ENCODE measurements around the gene UFD1. TPM values are rescaled to one million over a fixed set of nuclear protein-coding genes. Genes with fewer than 3 reads are reported as not detected.

Gene UFD1
- total and polyA plus RNA-seq, 9 of the 15 experiments (the other 6 are each of a cell fraction or from before 2014, with no cell fraction given): 238 to 645 (median 363) TPM

- TF ChIP-seq, protein P1, sequence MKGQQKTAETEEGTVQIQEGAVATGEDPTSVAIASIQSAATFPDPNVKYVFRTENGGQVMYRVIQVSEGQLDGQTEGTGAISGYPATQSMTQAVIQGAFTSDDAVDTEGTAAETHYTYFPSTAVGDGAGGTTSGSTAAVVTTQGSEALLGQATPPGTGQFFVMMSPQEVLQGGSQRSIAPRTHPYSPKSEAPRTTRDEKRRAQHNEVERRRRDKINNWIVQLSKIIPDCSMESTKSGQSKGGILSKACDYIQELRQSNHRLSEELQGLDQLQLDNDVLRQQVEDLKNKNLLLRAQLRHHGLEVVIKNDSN (CRISPR knock-in tag; IDR thresholded peaks at IDR 0.05): no peak
- TF ChIP-seq XRCC3 (IDR thresholded peaks at IDR 0.05) (no peak), CHCHD3 (CRISPR knock-in tag; IDR thresholded peaks at IDR 0.05) (peak; percentile 18; the same call in 1 of the 2 replicates), ZNF23 (CRISPR knock-in tag; IDR thresholded peaks at IDR 0.05) (no peak; the same call in 1 of the 2 replicates), ESRRA (IDR thresholded peaks at IDR 0.05; ENCODE audit: borderline replicate concordance, low read depth) (no peak), PPARD (CRISPR knock-in tag; IDR thresholded peaks at IDR 0.05) (no peak), PURB (CRISPR knock-in tag; IDR thresholded peaks at IDR 0.05; ENCODE audit: low read depth) (no peak), ZBTB7A (IDR thresholded peaks at IDR 0.05; ENCODE audit: borderline replicate concordance, control insufficient read depth, low read depth, low read length) (no peak), JUNB (CRISPR knock-in tag; conservative IDR thresholded peaks at IDR 0.05) (no peak), CUX1 (CRISPR knock-in tag; IDR thresholded peaks at IDR 0.05) (no peak), ZC3H8 (IDR thresholded peaks at IDR 0.05) (no peak), PML (IDR thresholded peaks at IDR 0.05; ENCODE audit: low read length) (no peak), PYGO2 (tag; IDR thresholded peaks at IDR 0.05) (no peak), EZH2 (IDR thresholded peaks at IDR 0.05; ENCODE audit: borderline replicate concordance, low read depth, low read length) (no peak), SRF (CRISPR knock-in tag; IDR thresholded peaks at IDR 0.05) (no peak; a peak in 1 of 4 replicates)
- TF ChIP-seq, protein P2, sequence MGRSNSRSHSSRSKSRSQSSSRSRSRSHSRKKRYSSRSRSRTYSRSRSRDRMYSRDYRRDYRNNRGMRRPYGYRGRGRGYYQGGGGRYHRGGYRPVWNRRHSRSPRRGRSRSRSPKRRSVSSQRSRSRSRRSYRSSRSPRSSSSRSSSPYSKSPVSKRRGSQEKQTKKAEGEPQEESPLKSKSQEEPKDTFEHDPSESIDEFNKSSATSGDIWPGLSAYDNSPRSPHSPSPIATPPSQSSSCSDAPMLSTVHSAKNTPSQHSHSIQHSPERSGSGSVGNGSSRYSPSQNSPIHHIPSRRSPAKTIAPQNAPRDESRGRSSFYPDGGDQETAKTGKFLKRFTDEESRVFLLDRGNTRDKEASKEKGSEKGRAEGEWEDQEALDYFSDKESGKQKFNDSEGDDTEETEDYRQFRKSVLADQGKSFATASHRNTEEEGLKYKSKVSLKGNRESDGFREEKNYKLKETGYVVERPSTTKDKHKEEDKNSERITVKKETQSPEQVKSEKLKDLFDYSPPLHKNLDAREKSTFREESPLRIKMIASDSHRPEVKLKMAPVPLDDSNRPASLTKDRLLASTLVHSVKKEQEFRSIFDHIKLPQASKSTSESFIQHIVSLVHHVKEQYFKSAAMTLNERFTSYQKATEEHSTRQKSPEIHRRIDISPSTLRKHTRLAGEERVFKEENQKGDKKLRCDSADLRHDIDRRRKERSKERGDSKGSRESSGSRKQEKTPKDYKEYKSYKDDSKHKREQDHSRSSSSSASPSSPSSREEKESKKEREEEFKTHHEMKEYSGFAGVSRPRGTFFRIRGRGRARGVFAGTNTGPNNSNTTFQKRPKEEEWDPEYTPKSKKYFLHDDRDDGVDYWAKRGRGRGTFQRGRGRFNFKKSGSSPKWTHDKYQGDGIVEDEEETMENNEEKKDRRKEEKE (IDR thresholded peaks at IDR 0.05; ENCODE audit: borderline replicate concordance in 1 of 2, control insufficient read depth in 1 of 2, low read depth in 2 of 2, low read length in 1 of 2): no peak
- TF ChIP-seq, protein P3, sequence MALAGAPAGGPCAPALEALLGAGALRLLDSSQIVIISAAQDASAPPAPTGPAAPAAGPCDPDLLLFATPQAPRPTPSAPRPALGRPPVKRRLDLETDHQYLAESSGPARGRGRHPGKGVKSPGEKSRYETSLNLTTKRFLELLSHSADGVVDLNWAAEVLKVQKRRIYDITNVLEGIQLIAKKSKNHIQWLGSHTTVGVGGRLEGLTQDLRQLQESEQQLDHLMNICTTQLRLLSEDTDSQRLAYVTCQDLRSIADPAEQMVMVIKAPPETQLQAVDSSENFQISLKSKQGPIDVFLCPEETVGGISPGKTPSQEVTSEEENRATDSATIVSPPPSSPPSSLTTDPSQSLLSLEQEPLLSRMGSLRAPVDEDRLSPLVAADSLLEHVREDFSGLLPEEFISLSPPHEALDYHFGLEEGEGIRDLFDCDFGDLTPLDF (CRISPR knock-in tag; IDR thresholded peaks at IDR 0.05): no peak; the same call in 1 of the 2 replicates
Observed at GRCh38 chr22:19431649-19432132, 47.3 kb downstream of the UFD1 start, which contains the start of gene HIRA (continued).
